ENCODE measurements around the gene CIT.

CIT gene

DNA sequence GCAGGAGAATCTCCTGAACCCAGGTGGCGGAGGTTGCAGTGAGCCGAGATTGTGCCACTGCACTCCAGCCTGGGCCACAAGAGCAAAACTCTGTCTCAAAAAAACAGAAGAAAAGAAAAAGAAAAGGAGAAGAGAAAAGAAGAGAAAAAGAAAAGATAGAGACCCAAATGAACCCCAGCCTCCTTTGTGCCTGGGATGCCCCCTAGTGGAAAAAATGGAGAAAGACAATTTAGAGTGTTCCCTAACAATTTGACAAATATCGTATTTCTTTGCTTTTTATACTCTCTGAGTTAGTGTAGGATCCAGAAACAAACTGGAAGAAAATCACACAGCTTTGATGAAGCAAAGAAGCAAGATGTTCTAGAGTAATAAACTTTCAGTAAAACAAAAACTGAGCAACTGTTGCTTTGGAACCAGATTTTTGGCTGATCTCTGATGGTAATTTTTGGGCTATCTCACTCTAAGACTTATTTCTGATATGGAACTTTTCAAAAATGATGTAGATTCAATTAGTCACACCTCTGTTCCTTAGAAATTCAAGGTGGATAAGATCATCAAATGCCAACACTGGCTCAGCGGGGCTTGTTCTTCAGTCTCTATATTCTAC, 227.8 kb downstream of the CIT start:
- H3K27me3 ChIP-seq (ENCODE audit: control insufficient read depth in 2 of 2, insufficient read depth in 2 of 2, low read length in 2 of 2) = no peaks in the 10 kb centered on the region
- H3K27ac ChIP-seq (ENCODE audit: low read depth in 2 of 2, low read length in 2 of 2) = no peak overlapping the region
- H3K9me3 ChIP-seq (ENCODE audit: control insufficient read depth in 2 of 2, low read length in 2 of 2) = no peaks in the 10 kb centered on the region
- no peaks in the 10 kb centered on the region for H3K4me1 ChIP-seq (ENCODE audit: control insufficient read depth in 2 of 2, insufficient read depth in 2 of 2, low read length in 2 of 2)
- no peak overlapping the region for H3K4me3 ChIP-seq (ENCODE audit: low read length in 2 of 2)
- no peak overlapping the region for H3K9ac ChIP-seq (ENCODE audit: low read depth in 1 of 2, low read length in 2 of 2)
- H3K36me3 ChIP-seq (ENCODE audit: control insufficient read depth in 2 of 2, insufficient read depth in 2 of 2, low read length in 2 of 2) = no peaks in the 10 kb centered on the region

DNA sequence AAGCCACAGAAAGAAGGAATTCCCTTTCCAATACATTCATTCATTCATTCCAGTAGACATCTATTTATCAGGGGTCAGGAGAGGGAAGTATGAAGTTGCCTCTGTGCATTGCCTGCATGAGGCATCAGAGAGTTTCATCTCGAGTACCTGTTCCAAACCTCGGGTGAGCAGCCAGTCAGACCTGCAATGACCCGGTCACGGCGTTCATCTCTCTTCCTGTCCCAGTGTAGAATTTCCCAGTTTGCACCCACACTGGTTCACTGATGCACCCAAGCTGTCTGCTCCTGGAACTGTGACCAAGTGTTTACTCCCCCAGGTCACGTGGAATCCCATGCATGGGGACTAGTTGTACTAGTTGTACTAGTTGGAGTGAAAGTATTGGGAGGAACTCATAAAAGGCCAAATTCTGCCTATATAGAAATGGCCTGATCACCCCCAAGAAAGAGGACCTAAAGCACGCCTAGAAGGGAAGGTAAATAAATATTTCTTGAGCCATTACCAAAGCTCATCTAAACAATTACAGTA, 231.5 kb downstream of the CIT start:
- Histone ChIP-seq H3K27ac (ENCODE audit: low read depth in 2 of 2, low read length in 2 of 2) (no peak overlapping the region), H3K36me3 (ENCODE audit: control insufficient read depth in 2 of 2, insufficient read depth in 2 of 2, low read length in 2 of 2) (no peaks in the 10 kb centered on the region), H3K9ac (ENCODE audit: low read depth in 1 of 2, low read length in 2 of 2) (no peak overlapping the region), H3K4me1 (ENCODE audit: control insufficient read depth in 2 of 2, insufficient read depth in 2 of 2, low read length in 2 of 2) (no peaks in the 10 kb centered on the region), H3K4me3 (ENCODE audit: low read length in 2 of 2) (no peak overlapping the region), H3K27me3 (ENCODE audit: control insufficient read depth in 2 of 2, insufficient read depth in 2 of 2, low read length in 2 of 2) (no peaks in the 10 kb centered on the region), H3K9me3 (ENCODE audit: control insufficient read depth in 2 of 2, low read length in 2 of 2) (no peaks in the 10 kb centered on the region)

DNA sequence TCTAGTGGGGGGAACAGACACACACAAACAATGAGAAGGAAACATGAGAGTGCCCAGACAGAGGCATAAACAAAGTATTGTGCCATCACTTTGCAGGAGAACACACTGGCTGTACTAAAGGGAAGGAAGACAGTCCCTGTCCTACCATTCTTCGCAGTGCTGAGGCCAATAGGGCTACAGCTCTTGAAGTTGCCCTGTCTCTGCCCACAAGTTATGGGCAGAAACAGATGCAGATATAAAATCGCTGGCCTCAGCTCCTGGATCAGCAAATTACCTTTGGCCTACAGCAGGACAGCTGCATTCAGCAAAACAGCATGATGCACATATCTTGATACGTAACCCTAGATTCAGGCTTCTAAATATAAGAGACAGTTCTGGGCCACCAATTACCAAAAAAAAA, 232.2 kb downstream of the CIT start:
- Histone ChIP-seq H3K27ac (ENCODE audit: low read depth in 2 of 2, low read length in 2 of 2) (no peak overlapping the region), H3K27me3 (ENCODE audit: control insufficient read depth in 2 of 2, insufficient read depth in 2 of 2, low read length in 2 of 2) (no peaks in the 10 kb centered on the region), H3K36me3 (ENCODE audit: control insufficient read depth in 2 of 2, insufficient read depth in 2 of 2, low read length in 2 of 2) (no peaks in the 10 kb centered on the region), H3K9me3 (ENCODE audit: control insufficient read depth in 2 of 2, low read length in 2 of 2) (no peaks in the 10 kb centered on the region), H3K9ac (ENCODE audit: low read depth in 1 of 2, low read length in 2 of 2) (no peak overlapping the region), H3K4me3 (ENCODE audit: low read length in 2 of 2) (no peak overlapping the region), H3K4me1 (ENCODE audit: control insufficient read depth in 2 of 2, insufficient read depth in 2 of 2, low read length in 2 of 2) (no peaks in the 10 kb centered on the region)

DNA sequence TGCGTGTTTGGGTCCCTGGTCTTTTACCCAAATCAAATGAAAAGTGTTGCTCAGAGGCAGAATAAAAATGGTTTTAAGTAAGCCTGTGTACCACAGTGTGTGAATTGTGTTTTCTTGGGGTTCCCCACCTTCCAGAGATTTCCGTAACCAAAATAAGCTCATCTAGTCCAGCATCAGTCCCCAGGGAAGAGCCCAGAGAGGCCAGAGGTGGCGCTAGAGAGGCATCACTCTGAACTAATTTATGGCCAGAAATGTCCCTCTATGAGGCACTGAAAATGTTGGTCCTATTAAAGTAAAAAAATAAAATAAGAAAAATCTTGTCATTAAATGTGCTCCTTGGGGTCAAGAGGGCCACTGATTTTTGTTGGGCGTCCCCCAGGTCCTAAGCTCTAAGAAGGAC, 234.1 kb downstream of the CIT start:
- Histone ChIP-seq H3K9ac (ENCODE audit: low read depth in 1 of 2, low read length in 2 of 2) (peak overlapping the region in 1 of 2 donors; percentile 8), H3K36me3 (ENCODE audit: control insufficient read depth in 2 of 2, insufficient read depth in 2 of 2, low read length in 2 of 2) (no peaks in the 10 kb centered on the region), H3K4me3 (ENCODE audit: low read length in 2 of 2) (no peak overlapping the region), H3K27me3 (ENCODE audit: control insufficient read depth in 2 of 2, insufficient read depth in 2 of 2, low read length in 2 of 2) (no peaks in the 10 kb centered on the region), H3K9me3 (ENCODE audit: control insufficient read depth in 2 of 2, low read length in 2 of 2) (no peaks in the 10 kb centered on the region), H3K27ac (ENCODE audit: low read depth in 2 of 2, low read length in 2 of 2) (no peak overlapping the region), H3K4me1 (ENCODE audit: control insufficient read depth in 2 of 2, insufficient read depth in 2 of 2, low read length in 2 of 2) (no peaks in the 10 kb centered on the region)

Data from mucosa of rectum (tissue), 2 donors.